AG04449 (cell line): ENCODE results near the gene GAB2.

Experiments
- CTCF ChIA-PET: fragments of 350-600 bp; formaldehyde crosslinking; extraction: SDS; loops from one replicate; lab custom pipeline; 2021; ENCODE audit warnings: antibody characterized with exemption; lab: Yijun Ruan, JAX
- POLR2A ChIA-PET: fragments of 400-600, 350-600 bp; formaldehyde crosslinking; extraction: SDS; loops from one replicate; lab custom pipeline; 2020; ENCODE audit warnings: antibody characterized with exemption, inconsistent platforms; lab: Yijun Ruan, JAX
- DNase-seq: peaks from one replicate; pipeline ENCODE4 v3.0.0-alpha.2; 2010; ENCODE audit warnings: low read depth, low spot score
- H3K4me3 ChIP-seq: 2 replicates; pipeline ENCODE4 v1.5.1; 2011; ENCODE audit warnings: low read depth, mild to moderate bottlenecking, control low read depth, low read length
- CTCF ChIP-seq: IDR thresholded peaks from one replicate; pipeline ENCODE4 v1.5.1; 2011; ENCODE audit warnings: mild to moderate bottlenecking, moderate library complexity, low read length, control low read depth, inconsistent platforms; ENCODE audit not compliant: insufficient read depth; ENCODE audit errors: missing control alignments

Gene GAB2

GRCh38 chr11:78205256-78205655 is 212.4 kb downstream of the GAB2 start:
- no peak for TF ChIP-seq CTCF
- H3K4me3 ChIP-seq: no peak overlapping the region
- POLR2A ChIA-PET: interaction anchor here (1.1 kb wide), 1 partner anchor 41 kb away, joined by 3 read pairs; no protein-coding TSS in a partner anchor
- DNase-seq: no peak
- CTCF ChIA-PET: interaction anchor here (1.7 kb wide), 1 partner anchor 359 kb away, joined by 6 read pairs; no protein-coding TSS in a partner anchor

- no peak overlapping the region for H3K4me3 ChIP-seq
- DNase-seq: no peak
- TF ChIP-seq CTCF: no peak
- ChIA-PET CTCF (no interaction called here), POLR2A (no interaction called here)
Measured at GRCh38 chr11:78203184-78203583, 214.4 kb downstream of the GAB2 start.

- POLR2A ChIA-PET: interaction anchor here (0.5 kb wide), 1 partner anchor 130 kb away, joined by 3 read pairs; no protein-coding TSS in a partner anchor
- CTCF ChIA-PET: no interaction called here
- no peak for DNase-seq
- H3K4me3 ChIP-seq: no peak overlapping the region
- no peak for TF ChIP-seq CTCF
Measured at GRCh38 chr11:78202733-78203167, 214.9 kb downstream of the GAB2 start.

GRCh38 chr11:78201096-78201818 is 216.4 kb downstream of the GAB2 start:
- ChIA-PET CTCF (no interaction called here), POLR2A (no interaction called here)
- no peak for DNase-seq
- H3K4me3 ChIP-seq: no peak overlapping the region
- TF ChIP-seq CTCF: no peak

GRCh38 chr11:78200553-78200952 is 217.1 kb downstream of the GAB2 start:
- no peak overlapping the region for H3K4me3 ChIP-seq
- TF ChIP-seq CTCF: no peak
- ChIA-PET POLR2A (no interaction called here), CTCF (no interaction called here)
- DNase-seq: no peak

GRCh38 chr11:78200061-78200460 is 217.6 kb downstream of the GAB2 start:
- H3K4me3 ChIP-seq: no peak overlapping the region
- no peak for TF ChIP-seq CTCF
- DNase-seq: no peak
- CTCF ChIA-PET: no interaction called here
- POLR2A ChIA-PET: no interaction called here
